Suprapubic skin (tissue), 4 donors: ENCODE data around the gene TSC22D4.
"Not testable (repeated sequence)": the region's sequence is repeated elsewhere in the genome, so short reads cannot be mapped to it uniquely, and the experiment has no call there.

ENCODE experiments used
- CTCF ChIP-seq, 2 donors: fragments of 200-600 bp in 1 of 2; fragments of 450-650 bp in 1 of 2; sonication (generic) in 1 of 2; IDR thresholded peaks; one replicate each; pipeline ENCODE4 v1.5.1; 2016 to 2019; ENCODE audit warnings: antibody characterized with exemption in 2 of 2, mild to moderate bottlenecking in 1 of 2, moderate library complexity in 1 of 2
- EP300 ChIP-seq: sonication (generic); formaldehyde crosslinking; IDR thresholded peaks from one replicate; pipeline ENCODE4 v1.6.1; 2017; ENCODE audit warnings: antibody characterized with exemption
- POLR2A ChIP-seq, 2 donors: fragments of 450-650 bp; IDR thresholded peaks; one replicate each; pipeline ENCODE4 v1.6.1; 2017; ENCODE audit warnings: antibody characterized with exemption in 2 of 2, mild to moderate bottlenecking in 2 of 2, moderate library complexity in 2 of 2
- POLR2AphosphoS5 ChIP-seq, 3 donors: sonication (generic); formaldehyde crosslinking; IDR thresholded peaks; one replicate each; pipeline ENCODE4 v1.6.1; 2017; ENCODE audit warnings: antibody characterized with exemption in 3 of 3

GRCh38 chr7:100447363-100447762 is 31.7 kb downstream of the TSC22D4 start:
- not testable (repeated sequence) for TF ChIP-seq POLR2AphosphoS5 (IDR thresholded peaks at IDR 0.05); EP300; CTCF (IDR thresholded peaks at IDR 0.05); POLR2A (IDR thresholded peaks at IDR 0.05)
